Myocyte (in vitro differentiated cells): Measurements from ENCODE around the gene DNAJB11. TPM values are rescaled to one million over a fixed set of nuclear protein-coding genes. Genes with fewer than 3 reads are reported as not detected.
"Not testable (repeated sequence)": the region's sequence is repeated elsewhere in the genome, so short reads cannot be mapped to it uniquely, and the experiment has no call there.

Experiments used
- DNase-seq: peaks from one replicate; pipeline ENCODE4 v3.0.0-alpha.2; 2012; ENCODE audit warnings: low read depth
- polyA plus RNA-seq: library from polyadenylated mRNA; unstranded; fragments of >200 nt; gene quantifications from one replicate; pipeline ENCODE4 v1.2.1, GENCODE V29; 2012; ENCODE audit warnings: missing spikeins
- total RNA-seq: library from RNA; depleted of rRNA; stranded (reverse); fragments of >200 nt; gene quantifications from 2 replicates; pipeline ENCODE4 v1.2.3, GENCODE V29; 2014

DNAJB11 gene
- total RNA-seq = 109 and 188 TPM in 2 replicates
- 98.7 TPM for polyA plus RNA-seq

GRCh38 chr3:186570096-186570940 is at the start of gene DNAJB11:
Gene DNAJB11 (plus strand): TSS chr3:186570720. CDS start chr3:186570898, 178 bp downstream.
- peak; percentile 100 for DNase-seq

GRCh38 chr3:186520957-186521842 is 49.3 kb upstream of the DNAJB11 start:
- peak; percentile 13 for DNase-seq

GRCh38 chr3:186523022-186523421 is 47.5 kb upstream of the DNAJB11 start:
- no peak for DNase-seq

GRCh38 chr3:186523434-186523833 is 47.1 kb upstream of the DNAJB11 start:
- no peak for DNase-seq

GRCh38 chr3:186524616-186525015 is 45.9 kb upstream of the DNAJB11 start:
- no peak for DNase-seq

GRCh38 chr3:186525369-186526255 is 44.9 kb upstream of the DNAJB11 start:
- DNase-seq = no peak

- no peak for DNase-seq
These were observed 44.3 kb upstream of the DNAJB11 start for GRCh38 chr3:186526256-186526606.

GRCh38 chr3:186529201-186529999 is 41.1 kb upstream of the DNAJB11 start:
- DNase-seq = peak; percentile 51

- no peak for DNase-seq
These were observed 40.1 kb upstream of the DNAJB11 start for GRCh38 chr3:186530415-186530814.

GRCh38 chr3:186531694-186532093 is 38.8 kb upstream of the DNAJB11 start:
- not testable (repeated sequence) for DNase-seq

- DNase-seq = no peak
These were observed 37.9 kb upstream of the DNAJB11 start for GRCh38 chr3:186532598-186533072.

- DNase-seq = no peak
These were observed 36.3 kb upstream of the DNAJB11 start for GRCh38 chr3:186534113-186534669.

- no peak for DNase-seq
These were observed 33.4 kb upstream of the DNAJB11 start for GRCh38 chr3:186536883-186537844.

- no peak for DNase-seq
These were observed 31.7 kb upstream of the DNAJB11 start for GRCh38 chr3:186538779-186539178.

- peak; percentile 74 for DNase-seq
These were observed 30.2 kb upstream of the DNAJB11 start for GRCh38 chr3:186540221-186540834.

GRCh38 chr3:186540835-186541226 is 29.7 kb upstream of the DNAJB11 start:
- no peak for DNase-seq

GRCh38 chr3:186544281-186544680 is 26.2 kb upstream of the DNAJB11 start, which contains the start of gene CRYGS:
Gene CRYGS (minus strand): TSS chr3:186544380. CDS start chr3:186544326, 54 bp downstream.
- DNase-seq = no peak

- DNase-seq = no peak
These were observed 21.0 kb upstream of the DNAJB11 start for GRCh38 chr3:186549497-186549896.
